HEK293T (cell line): ENCODE measurements around the gene SMTN.

Experiments
- CTBP1 ChIP-seq: fragments of 450-650 bp; IDR thresholded peaks from 2 replicates; pipeline ENCODE4 v1.6.1; 2016; ENCODE audit warnings: borderline replicate concordance
- ELF4 ChIP-seq: fragments of 450-650 bp; IDR thresholded peaks from 2 replicates; pipeline ENCODE4 v1.6.1; 2017; ENCODE audit warnings: antibody characterized with exemption
- FOXM1 ChIP-seq: fragments of 450-650 bp; IDR thresholded peaks from 2 replicates; pipeline ENCODE4 v1.6.1; 2017; ENCODE audit warnings: mild to moderate bottlenecking, borderline replicate concordance
- NFRKB ChIP-seq: fragments of 450-650 bp; IDR thresholded peaks from 2 replicates; pipeline ENCODE4 v1.6.1; 2016; ENCODE audit warnings: mild to moderate bottlenecking, moderate library complexity

- no peak for TF ChIP-seq ELF4
- TF ChIP-seq NFRKB, result no peak
- no peak for TF ChIP-seq CTBP1
- no peak for TF ChIP-seq FOXM1
Observed at GRCh38 chr22:31098632-31099110, 17.6 kb downstream of the SMTN start.
